ENCODE data around the gene CDA.

Gene CDA

DNA sequence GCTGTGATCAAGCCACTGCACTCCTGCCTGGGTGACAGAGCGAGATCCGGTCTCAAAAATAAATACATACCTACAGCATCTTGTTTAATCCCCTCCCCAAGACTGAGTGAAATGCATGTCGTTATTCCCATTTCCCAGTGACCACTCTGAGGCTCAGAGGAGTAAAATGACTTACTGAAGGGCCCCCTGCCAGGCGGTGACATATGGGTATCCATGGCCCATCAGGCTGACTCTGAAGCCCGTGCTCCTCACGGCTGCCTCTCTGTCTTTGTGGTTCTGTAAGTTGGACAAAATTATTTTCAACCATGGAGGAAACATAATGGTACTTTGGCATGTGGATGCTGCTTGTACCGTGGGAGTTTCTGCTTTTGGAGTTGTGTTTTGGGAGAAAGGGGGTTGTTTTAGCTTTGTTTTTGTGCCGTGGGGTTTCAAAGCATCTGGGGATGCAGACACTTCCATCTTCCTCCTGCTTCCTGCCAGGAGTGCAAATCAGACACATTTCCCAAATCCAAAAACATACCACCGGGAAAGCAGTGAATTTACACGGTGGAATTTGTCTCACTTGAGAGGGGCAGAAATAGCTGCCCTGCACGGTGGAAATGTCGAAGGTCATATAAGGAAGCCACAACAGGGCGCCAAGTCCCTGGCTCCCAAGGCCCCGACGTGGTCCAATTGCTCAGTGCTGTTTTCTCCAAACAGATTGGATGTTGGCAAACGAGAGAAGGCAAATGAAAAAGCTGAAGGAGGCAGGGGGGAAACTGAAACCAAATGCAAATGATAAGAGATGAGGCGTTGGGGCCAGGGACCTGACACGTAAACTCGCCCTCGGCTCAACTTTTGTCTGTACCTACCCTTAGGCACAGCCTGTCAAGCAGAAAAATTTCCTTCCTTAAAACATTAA lies 27.3 kb downstream of the CDA start:
- no peak for DNase-seq

DNA sequence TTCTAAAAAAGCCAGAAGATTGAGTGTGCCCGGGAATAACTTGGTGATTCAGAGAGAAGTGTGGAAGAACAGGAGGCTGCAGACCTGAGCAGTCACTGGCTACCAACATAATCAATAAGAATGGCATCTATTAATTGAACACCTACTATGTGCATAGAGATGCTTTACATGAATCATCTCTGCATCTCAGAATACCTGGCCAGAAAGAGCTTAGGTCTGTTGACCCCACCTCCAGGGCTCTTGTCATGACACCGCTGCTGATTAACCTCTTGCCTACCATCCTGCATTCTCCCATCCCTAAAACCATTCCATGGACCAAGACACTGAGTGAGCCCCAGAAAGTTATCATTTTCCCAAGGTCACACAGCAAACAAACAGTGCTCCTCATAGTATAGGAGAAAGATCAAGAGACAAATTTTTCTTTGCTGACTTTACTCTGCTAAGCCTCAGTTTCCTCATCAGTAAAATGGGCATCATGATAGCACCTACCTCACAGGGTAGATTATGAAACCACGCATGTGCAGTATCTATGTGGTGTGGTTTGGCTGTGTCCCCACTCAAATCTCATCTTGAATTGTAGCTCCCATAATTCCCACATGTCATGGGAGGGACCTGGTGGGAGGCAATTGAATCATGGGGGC lies 28.1 kb downstream of the CDA start:
- DNase-seq, result no peak

DNA sequence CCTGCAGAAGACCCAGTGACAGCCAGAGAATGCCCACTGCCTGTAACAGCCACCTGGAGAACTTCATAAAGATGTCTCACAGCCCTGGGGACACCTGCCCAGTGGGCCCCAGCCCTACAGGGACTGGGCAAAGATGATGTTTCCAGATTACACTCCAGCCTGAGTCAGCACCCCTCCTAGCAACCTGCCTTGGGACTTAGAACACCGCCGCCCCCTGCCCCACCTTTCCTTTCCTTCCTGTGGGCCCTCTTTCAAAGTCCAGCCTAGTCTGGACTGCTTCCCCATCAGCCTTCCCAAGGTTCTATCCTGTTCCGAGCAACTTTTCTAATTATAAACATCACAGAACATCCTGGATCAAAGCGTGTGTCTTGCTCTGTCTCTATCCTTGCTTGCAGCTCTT lies 29.7 kb downstream of the CDA start:
- DNase-seq, result no peak

DNA sequence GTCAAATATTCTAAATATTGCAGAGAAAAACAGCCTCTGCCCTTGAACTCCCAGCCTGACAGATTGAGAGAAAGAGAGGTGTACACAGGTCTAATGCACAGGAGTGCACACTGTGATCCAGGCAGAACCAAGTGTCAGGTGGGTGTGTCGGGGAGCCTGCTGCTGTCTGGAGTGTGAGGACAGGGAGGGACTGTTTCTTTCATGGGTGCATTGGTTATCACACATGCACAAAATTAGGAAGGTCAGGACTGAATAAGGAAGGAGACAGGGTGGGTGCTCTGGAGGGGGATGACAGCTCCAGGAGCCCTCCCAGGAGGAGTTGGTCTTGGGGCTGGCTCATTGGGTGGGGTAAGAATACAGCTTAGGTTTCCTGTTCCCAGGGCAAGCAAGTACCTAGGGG lies 31.1 kb downstream of the CDA start:
- no peak for DNase-seq

DNA sequence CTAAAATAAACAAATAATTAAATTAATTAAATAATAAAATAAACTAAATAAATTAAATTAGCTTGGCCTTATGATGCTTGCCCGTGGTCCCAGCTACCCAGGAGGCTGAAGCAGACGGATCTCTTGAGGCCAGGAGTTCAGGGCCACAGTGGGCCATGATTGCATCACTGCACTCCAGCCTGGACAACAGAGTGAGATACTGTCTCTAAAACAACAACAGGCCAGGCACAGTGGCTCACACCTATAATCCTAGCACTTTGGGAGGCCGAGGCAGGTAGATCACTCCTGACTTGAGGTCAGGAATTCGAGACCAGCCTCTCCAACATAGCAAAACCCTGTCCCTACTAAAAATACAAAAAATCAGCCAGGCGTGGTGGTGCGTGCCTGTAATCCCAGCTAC lies 32.1 kb downstream of the CDA start:
- DNase-seq, result no peak

DNA sequence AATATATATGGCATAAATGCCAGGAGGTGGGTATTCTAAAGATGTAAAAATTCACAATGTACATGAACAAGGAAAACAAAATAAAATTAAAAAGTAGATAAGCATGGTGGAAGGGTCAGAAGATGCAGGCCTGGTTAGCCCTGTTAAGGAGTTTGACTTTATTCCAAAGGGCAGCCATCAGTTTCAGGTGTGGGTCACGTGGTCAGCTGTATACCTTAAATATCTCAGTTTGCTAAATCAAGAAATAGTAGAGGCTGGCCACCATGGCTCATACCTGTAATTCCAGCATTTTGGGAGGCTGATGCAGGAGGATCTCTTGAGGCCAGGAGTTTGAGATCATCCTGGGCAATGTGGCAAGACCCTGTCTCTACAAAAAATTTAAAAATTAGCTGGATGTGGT lies 35.8 kb downstream of the CDA start:
- DNase-seq, result no peak

DNA sequence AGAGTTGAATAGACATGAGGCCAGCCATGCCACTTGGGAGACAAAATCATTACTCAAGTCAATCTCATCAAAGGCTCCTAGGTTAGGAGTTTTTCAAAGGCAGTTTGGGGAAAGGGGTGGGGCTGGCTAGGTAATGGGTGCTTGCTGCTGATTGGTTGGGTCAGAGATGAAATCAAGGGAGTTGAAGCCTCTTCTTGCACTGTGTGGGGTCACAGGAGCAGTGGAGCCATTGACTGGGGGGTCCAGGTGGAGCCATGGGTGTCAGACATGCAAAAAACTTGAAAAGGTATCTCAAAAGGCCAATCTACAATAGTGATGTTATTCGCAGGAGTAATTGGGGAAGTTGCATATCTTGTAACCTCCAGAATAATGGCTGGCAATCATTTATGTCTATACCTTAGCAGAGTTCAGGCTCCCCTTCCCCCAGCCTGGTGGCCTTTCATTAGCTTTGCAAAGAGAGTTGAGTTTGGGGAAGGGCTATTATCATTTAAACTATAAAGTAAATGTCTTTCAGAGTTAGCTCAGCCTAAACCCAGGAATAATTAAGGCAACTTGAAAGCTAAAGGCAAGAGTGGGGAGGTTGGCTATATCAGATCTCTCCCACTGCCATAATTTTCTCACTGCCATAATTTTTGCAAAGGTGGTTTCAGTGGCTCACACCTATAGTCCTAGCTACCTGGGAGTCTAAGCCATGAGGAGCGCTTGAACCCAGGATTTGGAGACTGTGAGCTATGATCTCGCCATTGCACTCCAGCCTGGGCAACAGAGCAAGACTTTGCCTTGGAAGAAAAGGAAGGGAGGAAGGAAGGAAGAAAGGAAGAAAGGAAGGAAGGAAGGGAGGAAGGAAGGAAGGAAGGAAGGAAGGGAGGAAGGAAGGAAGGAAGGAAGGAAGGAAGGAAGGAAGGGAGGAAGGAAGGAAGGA lies 36.5 kb downstream of the CDA start:
- DNase-seq, result no peak

DNA sequence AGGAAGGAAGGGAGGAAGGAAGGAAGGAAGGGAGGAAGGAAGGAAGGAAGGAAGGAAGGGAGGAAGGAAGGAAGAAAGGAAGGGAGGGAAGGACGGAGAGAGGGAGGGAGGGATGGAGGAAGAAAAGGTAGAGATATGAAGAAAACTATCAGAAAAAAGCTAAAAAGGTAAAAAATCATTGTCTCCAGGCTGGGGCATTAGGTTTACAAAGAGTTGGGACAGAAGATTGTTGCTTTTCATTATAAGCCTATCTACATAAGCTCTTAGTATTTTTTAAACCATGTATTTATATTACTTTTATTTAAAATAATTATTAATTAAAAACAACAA lies 37.2 kb downstream of the CDA start:
- DNase-seq, result no peak

DNA sequence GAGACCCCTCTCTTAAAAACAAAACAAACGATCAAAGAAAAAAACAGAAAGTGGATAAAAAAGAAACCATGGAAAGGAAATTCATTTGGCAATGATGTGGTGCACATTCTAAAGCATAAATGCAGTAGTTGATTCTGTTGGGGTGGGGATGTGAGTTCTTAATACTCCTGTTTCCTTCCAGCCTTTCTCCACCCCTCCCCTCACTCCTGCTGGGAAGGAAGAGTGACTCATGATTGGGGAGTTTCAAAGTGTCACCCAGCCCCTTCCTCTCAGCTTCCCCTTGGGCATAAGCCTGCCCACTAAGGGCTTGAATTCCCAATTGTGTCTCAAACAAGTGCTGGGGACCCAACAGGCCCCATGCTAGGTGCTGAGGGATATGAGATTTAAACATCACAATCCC lies 37.6 kb downstream of the CDA start:
- DNase-seq, result no peak

DNA sequence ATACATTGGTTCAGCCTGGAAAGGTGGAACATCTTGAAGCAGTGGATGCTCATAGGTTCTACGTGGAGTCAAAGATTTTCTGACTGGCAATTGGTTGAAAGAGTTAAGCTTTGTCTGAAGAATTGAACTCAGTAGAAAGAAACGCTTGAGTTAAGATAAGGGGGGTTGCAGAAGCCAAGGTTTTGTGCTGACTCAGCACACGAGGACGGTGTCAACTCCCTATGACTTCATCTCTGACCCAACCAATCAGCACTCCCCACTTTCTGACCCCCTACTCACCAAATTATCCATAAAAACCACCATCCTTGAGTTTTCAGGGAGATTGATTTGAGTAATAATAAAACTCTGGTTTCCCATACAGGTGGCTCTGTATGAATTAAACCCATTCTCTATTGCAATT lies 41.8 kb downstream of the CDA start:
- no peak for DNase-seq

DNA sequence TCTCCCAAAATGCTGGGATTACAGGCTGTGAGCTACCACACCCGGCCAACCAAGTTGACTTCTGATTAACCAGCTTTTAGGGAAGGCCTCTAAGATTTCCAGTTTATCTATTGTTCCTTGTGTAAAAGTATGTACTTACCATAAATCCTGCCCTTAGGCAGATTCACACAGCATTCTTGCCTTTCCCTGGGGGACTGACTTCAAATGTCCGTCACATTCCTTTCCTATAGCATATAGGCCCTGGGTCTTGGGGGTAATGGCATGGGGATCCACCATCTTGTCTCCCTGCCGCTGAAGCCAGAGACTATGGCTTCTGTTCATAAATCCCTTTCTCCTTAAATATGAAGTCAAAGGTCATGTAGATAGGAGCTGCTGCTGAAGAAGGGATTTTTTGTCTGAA lies 43.5 kb downstream of the CDA start:
- no peak for DNase-seq

DNA sequence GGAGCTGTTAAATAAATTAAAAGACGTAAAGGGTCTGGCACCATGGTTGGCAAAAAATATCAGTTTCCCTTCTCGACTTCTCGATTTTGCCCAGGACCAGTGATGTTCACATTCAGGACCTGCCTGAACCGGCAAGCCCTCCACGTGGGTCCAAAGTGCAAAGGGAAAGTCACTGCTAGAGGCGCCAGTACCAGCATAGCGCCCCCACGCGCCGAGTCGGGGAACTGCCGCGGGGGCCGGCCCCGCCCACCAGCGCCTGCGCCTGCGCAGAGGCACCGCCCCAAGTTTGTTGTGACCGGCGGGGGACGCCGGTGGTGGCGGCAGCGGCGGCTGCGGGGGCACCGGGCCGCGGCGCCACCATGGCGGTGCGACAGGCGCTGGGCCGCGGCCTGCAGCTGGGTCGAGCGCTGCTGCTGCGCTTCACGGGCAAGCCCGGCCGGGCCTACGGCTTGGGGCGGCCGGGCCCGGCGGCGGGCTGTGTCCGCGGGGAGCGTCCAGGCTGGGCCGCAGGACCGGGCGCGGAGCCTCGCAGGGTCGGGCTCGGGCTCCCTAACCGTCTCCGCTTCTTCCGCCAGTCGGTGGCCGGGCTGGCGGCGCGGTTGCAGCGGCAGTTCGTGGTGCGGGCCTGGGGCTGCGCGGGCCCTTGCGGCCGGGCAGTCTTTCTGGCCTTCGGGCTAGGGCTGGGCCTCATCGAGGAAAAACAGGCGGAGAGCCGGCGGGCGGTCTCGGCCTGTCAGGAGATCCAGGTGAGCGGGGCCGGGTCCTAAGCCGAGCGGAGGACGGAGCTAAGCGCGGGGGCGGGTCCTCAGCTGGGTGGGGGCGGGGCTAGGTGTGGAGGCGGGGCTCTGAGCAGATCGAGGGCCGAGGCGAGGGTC lies 44.5 kb downstream of the CDA start, which contains the start of gene PINK1:
TSS of gene PINK1 (plus strand) at position 269 of the 875 bp plus-strand sequence. CDS start at position 360, 91 bp downstream.
- DNase-seq, result peak; percentile 58

DNA sequence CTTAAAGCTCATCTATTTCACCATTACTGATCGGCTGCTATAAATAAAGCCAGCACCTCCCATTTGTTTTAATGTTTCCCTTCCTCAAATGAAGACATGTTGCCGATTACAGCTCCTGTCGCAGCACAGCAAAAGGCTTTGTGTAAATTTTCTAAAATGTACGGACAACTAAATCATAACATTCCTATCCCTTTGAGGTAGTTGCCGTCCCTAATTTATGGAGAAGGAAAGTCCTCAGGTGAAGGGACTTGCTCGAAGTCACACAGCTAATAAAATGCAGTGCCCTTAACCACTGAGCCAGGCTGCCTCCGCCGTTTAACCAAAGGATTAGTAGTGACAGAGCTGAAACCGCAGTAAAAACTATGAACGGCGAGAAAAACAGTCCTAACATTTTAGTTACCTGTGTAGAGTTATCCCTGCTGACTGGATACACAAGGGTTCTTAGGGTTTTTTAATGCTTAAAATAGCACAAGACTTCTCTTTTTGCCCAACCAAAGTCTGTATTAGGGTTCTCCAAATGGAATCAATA lies 45.2 kb downstream of the CDA start:
- no peak for DNase-seq

DNA sequence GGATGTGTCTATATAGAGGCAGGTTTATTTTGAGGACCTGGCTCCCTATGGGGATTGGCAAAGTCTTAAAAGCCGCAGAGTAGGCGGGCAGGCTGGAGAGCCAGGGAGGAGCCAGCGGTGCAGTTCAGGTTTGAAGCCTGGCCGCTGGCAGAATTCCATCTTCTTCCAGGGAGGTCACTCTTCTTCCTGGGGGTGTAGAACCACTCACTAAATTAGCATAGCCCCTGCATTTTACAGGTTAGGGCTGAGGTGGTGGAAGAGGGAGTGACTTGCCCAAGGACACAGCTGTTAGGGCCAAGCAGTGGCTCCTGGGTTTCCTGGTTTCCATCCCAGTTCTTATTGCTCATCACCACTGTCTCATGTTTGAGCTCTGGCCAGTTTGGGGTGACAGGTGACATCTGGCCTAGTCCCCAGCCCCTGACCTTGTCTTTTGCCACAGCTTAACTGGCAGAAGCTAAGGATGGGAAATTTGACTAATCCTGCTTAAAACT lies 45.7 kb downstream of the CDA start:
- DNase-seq, result peak; percentile 24

DNA sequence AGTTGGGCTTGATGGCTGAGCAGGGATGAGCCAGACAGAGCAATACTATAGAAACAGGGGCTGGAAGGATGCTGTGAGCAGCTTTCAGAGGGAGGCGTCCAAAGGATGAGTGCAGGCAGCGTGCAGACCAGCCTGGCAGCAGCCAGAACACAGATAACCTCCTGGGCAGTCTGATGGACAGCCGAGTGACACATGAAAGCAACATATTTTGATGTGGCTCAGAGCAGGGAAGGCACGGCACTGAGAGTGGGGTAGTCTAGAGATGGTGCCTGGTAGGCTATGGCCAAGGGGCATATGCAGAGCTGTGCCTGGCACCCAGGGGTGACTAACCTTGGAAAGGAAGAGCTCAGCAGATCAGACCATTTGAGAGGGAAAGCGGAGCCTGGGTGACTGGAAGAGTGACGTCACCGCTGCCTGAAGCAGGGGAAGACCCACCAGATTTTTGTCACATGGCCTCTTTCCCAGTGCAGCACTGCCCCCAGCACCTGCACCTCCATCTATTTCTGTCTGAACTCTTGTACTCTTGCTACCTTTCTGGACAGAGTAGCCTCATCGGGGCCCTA lies 48.0 kb downstream of the CDA start:
- no peak for DNase-seq

DNA sequence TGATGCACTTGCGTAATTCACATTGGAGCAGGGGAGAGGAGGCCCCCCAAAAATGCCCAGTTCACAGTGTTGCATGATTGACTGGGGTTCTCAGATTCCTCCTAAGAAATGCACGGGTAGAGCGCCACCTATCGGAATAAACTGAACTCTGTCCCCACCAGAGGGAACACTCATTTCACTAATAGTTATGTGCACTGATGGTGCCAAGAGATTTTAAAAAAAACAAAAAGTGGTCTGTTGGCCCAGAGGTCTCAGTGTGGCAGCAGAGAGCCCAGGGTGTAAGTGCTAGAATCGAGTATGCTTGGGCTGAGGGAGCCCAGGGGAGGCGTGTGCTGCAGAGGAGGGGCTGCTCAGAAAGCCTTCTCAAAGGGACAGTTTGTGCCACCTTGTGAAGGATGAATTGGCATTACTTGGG lies 51.3 kb downstream of the CDA start:
- DNase-seq, result peak; percentile 38

DNA sequence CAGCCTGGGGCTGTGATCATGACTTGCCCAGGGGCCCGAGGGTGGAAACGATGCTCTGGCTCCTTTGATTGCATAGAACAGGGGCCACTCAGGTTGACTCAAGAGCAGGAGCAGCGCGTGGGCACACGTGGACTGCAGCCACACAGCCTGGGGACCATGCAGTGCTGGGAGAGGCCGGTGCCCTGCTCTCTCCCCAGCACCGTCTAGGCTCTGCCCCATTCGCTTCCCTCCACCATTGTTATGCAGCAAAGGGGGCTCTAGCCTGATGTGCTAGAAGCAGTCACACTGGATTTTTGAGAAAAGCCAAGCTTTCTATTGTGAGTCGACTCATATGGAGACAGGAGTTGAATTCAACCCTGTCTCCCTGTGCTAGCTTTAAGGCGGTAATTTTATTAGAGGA lies 53.1 kb downstream of the CDA start:
- no peak for DNase-seq

DNA sequence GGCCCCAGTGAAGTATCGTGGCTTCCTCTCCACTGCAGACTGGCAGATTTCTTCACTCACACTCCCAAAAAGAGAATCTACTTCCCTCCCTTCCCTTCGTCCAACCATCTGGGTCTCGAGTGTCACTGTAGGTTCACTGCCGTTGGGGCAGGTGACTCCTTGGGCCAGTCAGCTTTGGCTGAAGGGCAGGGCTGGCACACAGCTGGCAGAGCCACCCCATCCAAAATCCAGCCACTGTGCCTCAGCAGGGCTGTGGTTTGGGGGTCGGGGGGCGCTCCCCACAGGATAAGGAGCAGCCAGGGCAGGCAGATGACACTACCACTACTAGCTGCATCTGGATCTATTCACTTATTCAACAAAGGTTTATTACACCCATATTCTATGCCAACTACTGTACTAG lies 54.2 kb downstream of the CDA start:
- DNase-seq, result no peak

DNA sequence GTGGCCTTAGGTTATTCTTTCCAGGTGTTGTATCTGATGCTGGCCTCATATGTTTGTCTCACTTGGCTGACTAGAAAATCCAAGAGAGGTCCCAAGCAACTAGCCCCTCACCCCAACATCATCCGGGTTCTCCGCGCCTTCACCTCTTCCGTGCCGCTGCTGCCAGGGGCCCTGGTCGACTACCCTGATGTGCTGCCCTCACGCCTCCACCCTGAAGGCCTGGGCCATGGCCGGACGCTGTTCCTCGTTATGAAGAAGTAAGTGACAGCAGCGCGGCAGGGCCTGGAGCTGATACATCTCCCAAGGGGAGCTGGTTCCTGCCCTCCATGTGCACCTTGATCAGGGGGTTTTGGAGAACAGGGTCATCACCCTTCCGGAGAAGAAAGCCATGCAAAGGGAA lies 55.5 kb downstream of the CDA start:
- no peak for DNase-seq

DNA sequence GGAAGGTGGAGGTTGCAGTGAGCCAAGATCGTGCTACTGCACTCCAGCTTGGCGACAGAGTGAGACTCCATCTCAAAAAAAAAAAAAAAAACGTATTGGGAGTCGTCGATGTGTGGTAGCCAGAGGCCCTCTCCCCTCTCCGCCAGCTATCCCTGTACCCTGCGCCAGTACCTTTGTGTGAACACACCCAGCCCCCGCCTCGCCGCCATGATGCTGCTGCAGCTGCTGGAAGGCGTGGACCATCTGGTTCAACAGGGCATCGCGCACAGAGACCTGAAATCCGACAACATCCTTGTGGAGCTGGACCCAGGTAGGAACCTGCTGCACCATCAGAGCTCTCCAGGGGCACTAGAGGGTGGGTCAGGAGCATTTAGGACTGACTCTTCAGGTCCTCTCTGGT lies 56.5 kb downstream of the CDA start:
- no peak for DNase-seq

DNA sequence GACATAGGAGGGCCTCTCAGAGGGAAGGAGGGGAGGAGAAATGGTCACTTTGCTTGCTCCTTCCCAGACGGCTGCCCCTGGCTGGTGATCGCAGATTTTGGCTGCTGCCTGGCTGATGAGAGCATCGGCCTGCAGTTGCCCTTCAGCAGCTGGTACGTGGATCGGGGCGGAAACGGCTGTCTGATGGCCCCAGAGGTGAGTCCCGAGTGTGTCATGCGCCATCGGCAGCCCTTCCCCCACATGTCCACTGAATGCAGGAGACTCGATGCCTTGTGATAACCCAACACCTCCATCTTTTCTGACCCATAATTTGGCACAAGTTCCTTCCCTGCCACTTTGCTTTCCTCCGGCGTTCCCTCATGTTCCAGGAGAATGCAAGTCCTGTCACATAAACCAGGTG lies 59.5 kb downstream of the CDA start:
- DNase-seq, result no peak
